ENCODE data around the gene ZBTB9.

ZBTB9 gene

DNA sequence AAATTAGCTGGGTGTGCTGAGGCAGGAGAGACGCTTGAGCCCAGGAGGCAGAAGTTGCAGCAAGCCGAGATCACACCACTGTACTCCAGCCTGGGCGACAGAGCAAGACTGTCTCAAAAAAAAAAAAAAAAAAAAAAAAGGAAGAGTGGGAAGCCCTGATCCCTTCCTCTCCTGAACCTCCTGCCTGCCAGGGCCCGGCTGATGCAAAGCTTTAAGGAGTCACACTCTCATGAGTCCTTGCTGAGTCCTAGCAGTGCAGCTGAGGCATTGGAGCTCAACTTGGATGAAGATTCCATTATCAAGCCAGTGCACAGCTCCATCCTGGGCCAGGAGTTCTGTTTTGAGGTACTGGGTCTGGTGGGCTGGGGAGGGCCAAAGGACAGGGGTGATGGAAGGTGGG lies 19.4 kb upstream of the ZBTB9 start:
- DNase-seq = no peak

DNA sequence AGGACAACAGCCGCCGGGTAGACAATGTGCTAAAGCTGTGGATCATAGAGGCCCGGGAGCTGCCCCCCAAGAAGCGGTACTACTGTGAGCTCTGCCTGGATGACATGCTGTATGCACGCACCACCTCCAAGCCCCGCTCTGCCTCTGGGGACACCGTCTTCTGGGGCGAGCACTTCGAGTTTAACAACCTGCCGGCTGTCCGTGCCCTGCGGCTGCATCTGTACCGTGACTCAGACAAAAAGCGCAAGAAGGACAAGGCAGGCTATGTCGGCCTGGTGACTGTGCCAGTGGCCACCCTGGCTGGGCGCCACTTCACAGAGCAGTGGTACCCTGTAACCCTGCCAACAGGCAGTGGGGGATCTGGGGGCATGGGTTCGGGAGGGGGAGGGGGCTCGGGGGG lies 16.7 kb upstream of the ZBTB9 start:
- DNase-seq = no peak

DNA sequence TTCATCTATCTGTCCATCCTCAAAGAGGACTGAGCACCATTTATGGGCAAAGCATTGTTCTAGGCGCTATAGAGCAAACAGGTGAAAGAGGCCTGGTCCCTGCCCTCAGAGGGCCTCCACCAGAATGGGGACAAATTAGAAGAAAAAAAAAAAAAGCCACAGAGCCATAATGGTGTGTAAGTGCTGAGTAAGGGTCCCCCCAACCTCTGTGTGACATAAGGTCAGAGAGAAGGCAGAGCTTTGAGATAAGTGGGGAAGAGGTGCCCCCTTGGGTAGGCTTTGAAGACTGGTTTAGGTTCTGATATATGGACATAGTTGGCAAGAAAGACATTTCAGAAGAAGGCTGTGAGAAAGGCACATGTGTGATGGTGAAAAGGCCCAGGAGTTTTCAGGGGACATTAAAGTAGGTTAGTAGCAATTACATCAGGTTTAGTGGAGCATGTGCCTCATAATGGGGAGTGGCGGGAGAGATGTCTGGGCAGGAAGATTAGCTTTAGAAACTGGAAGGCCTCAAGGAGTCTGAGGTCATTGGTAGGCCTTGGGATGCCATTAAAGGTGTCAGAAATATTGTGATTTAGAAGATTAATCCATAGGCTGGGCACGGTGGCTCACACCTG lies 15.3 kb upstream of the ZBTB9 start:
- DNase-seq = no peak

DNA sequence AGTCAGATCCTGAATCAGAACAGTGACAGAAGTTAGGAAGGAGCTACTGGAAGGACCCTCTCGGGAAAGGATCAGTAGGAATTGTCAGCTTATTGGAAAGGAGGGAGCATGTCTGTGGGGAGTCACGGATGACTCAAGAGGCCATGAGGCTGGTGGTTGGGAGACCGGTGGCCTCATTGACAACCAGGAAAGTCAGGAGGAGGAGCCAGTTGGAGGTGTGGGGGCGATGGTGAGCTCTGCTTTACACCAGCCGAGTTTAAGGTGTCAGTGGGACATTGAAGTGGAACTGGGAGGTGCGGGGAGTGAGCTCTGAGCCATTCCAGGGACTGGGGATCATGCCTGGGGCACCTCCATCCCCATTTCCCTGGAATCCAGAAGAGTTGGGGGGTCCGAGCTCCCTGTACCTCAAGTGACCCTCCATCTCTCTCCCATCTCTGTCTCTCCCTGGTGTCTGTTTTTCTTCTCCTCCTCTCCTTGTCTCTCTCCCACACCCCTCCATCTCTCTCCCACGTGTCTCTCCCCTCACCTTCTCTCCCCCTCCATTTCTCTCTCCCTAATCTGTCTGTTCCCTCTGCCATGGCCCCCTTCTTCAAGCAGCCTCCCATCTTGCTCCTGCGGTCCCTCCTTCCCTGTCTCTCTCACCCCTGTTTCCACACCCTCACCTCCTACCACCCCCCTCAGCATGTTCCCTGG lies 14.3 kb upstream of the ZBTB9 start:
- DNase-seq = no peak

DNA sequence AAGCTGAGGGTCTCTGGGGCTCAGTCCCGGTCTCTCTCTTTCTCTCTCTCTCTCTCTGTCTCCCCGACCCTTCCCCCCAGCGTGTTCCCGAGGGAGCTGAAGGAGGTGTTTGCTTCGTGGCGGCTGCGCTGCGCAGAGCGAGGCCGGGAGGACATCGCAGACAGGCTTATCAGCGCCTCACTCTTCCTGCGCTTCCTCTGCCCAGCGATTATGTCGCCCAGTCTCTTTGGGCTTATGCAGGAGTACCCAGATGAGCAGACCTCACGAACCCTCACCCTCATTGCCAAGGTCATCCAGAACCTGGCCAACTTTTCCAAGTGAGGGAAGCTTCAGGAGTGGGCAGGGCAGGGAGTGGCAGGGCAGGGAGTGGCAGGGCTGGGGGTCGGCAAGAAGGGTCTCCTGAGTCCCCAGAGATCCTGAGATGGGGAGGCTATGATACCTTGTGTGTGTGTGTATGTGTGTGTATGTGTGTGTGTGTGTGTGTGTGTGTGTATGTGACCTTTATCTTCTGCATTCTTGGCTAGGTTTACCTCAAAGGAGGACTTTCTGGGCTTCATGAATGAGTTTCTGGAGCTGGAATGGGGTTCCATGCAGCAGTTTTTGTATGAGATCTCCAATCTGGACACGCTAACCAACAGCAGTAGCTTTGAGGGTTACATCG lies 13.6 kb upstream of the ZBTB9 start:
- no peak for DNase-seq

DNA sequence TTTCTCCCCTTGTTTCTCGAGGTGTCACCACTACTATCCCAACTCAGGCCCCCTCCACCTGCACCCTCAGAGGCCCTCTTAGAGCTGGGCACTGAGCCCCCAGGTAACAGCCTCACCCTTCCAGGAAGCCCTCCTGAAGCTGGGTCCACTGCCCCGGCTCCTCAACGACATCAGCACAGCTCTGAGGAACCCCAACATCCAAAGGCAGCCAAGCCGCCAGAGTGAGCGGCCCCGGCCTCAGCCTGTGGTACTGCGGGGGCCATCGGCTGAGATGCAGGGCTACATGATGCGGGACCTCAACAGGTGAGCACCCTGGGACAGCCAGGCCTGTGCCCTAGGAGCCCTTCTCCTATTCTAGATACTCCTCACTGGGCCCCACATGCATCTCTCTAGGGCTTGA lies 12.9 kb upstream of the ZBTB9 start:
- DNase-seq = no peak

DNA sequence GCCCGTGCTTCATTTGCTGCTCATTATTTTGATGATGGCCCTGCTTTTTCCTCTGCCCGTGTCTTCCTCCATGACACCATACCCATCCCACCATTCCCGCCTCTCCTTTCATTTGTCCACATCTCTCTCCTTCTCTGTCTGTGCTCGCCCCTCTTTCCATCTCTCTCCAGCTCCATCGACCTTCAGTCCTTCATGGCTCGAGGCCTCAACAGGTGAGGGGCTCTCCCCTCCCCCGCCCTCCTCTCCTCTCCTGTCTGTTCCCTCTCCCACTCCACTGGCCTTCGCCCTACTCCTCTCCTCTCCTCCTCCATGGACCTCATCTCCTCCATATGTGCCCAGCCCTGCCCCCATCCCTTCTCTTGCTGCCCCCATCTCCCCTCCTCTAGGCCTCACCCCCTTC lies 12.1 kb upstream of the ZBTB9 start:
- DNase-seq = no peak

DNA sequence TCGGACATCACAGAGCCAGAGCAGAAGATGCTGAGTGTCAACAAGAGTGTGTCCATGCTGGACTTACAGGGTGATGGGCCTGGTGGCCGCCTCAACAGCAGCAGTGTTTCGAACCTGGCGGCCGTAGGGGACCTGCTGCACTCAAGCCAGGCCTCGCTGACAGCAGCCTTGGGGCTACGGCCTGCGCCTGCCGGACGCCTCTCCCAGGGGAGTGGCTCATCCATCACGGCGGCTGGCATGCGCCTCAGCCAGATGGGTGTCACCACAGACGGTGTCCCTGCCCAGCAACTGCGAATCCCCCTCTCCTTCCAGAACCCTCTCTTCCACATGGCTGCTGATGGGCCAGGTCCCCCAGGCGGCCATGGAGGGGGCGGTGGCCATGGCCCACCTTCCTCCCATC lies 11.4 kb upstream of the ZBTB9 start:
- DNase-seq = no peak

DNA sequence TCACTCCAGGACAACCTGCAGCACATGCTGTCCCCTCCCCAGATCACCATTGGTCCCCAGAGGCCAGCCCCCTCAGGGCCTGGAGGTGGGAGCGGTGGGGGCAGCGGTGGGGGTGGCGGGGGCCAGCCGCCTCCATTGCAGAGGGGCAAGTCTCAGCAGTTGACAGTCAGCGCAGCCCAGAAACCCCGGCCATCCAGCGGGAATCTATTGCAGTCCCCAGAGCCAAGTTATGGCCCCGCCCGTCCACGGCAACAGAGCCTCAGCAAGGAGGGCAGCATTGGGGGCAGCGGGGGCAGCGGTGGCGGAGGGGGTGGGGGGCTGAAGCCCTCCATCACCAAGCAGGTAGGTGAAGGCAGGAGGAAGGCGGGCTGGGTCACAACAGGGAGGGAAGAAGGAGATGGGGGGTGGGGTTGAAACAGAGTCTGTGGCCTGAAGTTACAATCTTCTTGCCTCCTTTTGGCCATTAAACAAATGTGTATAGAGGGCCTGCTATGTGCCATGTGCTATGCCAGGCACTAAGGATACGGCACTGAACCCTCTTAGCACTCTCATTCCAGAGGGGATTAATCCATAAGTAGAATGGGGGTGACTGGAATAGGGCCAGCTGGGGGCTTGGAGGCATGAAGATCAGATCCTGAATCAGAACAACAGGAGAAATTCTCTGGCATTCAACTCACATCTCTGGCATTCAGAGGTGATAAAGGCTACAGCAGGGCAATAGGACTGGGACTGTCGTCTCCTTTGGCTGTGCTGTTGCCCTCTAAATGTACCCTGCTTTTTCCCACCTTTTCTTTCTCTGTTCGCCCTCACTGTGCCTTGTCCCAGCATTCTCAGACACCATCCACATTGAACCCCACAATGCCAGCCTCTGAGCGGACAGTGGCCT lies 10.5 kb upstream of the ZBTB9 start:
- DNase-seq = no peak

DNA sequence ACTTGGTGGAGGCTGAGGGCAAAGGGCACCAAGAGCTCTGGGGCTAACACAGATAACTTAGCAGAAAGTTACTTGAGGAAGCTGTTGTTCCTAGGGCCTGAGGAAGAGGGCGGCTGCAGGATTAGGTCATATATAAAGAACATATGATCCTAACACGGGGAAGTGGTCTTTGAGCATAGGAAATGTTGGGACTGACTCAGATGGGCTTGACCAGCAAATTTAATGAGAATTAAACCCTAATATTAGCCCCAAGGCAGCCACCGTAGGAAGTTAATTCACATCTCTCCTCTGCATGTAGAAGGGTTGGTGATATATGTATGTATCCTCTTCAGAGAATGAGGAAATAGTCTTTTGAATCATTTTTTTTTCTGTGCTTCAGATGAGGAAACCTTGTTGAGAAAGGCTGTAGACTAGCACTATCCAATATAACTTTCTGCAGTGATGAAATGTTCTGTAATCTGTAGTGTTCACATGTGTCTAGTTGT lies 9.2 kb upstream of the ZBTB9 start:
- DNase-seq = no peak

DNA sequence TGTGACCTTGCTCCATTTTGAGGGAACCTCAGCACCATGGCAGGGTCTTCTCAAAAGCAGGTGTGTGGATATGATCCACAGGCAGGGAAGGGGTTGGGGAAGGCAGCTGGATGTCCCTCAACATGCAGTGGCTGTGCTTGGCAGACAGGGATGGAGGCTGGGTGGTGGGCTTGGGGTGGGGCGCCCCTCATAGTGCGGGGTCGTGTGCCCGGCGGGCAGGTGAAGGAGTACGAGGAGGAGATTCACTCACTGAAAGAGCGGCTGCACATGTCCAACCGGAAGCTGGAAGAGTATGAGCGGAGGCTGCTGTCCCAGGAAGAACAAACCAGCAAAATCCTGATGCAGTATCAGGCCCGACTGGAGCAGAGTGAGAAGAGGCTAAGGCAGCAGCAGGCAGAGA lies 8.0 kb upstream of the ZBTB9 start:
- no peak for DNase-seq

DNA sequence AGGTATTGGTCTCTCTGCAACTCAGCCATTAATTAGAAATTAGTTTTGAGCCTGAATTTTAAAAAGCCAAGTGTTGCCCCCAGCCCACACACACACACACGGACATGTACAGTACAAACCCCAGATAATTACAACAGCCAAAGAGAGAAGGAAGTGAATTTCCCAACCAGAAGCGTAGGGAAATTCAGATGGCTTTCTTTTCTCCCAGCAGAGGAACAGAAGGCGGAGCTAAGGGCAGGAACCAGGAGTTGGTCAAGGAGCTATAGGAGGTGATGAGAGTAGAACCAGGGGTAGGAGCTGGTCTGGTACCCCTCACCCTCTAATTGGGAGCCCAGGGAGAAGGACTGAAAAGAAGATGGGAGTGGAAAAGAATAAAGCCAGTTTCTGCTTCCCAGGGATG lies 3.9 kb upstream of the ZBTB9 start:
- DNase-seq = no peak

DNA sequence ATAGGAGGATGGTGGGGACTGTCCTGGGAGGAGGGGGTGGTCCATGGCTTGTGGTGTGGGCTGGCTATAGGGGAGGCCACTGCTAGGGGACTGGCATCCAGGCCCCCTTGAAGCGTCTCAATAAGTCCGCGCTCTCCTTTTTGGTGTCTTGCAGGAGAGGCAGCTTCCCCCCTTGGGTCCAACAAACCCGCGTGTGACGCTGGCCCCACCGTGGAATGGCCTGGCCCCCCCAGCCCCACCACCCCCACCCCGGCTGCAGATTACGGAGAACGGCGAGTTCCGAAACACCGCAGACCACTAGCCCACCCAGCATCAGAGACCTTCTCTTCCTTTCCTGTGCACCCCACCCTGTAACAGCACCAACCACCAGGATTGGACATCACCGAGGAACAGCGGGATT lies 2.8 kb upstream of the ZBTB9 start:
- no peak for DNase-seq

DNA sequence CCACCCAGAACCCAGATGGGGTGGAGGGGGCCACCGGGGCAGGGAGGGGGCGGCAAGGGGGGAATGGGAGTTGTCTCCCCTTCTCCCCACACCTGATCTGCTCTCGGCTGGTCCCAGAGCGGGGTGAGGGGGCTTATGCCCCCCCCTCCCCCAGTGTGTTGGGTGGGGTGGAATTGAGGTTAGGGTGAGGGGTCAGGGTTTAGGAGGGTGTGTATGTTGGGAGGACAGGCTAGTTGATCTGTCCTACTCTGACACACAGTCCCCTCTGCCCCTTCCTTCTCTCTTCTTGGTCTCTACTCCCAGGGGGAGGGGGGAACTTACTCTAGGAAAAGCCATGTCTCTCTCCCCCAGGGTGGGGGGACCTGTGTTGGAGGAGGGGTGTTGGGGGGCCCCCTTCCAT lies 1.9 kb upstream of the ZBTB9 start:
- DNase-seq = no peak

DNA sequence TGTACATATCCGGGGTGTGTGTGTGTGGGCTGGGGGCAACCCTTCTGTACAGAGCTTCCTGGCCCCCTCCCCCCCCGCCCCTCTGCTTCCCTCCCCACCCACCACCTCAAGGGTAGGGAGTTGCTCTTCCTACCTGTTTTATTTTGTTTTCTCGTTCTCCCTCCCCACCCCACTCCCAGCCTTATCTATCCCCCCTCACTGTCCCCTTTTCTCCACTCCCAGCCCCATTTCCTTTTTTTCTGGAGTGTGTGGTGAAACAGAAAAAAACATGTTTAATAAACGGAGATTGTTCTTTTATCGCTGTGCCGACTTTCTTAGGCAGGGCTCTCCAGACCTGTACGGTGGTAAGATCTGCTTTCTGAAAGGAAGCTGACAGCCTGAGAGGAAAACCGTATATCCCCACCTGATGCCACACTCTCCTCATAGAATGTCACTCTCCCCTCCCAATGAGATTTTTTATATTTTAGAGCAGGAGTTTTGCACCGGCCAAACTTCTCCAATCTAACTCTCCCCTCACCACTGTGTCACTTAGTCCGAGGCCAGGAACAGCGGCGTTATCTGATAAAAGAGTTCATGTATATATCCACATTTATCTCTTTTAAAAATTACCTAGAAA lies 875 bp upstream of the ZBTB9 start:
- DNase-seq = no peak

DNA sequence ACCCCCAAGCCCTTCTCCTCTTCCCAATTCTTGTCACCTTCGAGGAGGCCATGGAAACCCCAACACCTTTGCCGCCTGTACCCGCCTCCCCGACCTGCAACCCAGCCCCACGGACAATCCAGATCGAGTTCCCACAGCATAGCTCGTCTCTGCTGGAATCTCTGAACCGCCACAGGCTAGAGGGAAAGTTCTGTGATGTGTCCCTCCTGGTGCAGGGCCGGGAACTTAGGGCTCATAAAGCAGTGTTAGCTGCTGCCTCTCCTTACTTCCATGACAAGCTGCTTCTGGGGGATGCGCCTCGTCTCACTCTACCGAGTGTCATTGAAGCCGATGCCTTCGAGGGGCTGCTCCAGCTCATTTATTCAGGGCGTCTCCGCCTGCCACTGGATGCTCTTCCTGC lies 675 bp downstream of the ZBTB9 start:
- no peak for DNase-seq

DNA sequence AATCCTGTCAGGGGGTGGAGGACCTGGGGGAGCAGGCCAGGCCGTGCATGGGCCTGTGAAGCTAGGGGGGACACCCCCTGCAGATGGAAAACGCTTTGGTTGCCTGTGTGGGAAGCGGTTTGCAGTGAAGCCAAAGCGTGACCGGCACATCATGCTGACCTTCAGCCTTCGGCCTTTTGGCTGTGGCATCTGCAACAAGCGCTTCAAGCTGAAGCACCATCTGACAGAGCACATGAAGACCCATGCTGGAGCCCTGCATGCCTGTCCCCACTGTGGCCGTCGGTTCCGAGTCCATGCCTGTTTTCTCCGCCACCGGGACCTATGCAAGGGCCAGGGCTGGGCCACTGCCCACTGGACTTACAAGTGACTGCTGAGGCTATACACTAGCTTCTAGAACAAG lies 1.8 kb downstream of the ZBTB9 start:
- DNase-seq = no peak

DNA sequence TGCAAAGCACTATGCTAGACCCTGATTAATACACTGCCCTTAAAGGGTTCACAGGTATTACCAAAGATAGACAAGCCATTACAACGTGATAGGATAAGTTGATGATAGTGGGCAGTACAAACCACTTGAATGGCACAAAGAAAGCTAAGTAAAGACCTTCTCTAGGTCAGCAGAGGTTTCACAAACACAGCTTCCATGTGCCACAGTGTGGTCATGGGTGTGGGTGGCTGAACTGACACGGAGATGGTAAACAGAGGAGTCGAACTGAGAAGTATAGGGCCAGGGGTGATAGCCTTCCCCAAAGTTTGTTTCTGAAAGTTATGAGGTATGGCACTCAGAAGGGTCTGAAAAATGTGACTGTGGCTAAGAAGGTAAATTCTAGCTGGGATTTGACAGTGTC lies 4.3 kb downstream of the ZBTB9 start:
- no peak for DNase-seq

DNA sequence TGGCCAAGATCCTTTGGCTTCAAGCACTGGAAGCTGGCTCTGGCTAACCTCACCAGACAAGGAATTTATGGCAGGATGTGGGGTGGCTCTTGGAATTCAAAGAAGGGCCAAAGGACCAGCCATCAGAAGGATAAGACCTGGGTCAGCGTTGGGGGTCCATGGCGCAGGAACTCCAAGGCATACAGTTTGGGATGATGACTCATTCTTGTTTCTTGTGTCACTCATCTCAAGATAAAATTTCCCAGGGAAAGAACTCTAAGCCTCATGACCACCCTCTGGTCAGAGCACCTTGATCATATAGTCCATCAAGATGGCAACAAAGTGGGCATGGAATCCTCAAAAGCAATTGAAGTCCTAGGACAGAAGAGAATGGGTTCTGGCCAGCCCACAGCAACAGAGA lies 4.8 kb downstream of the ZBTB9 start:
- DNase-seq = no peak

DNA sequence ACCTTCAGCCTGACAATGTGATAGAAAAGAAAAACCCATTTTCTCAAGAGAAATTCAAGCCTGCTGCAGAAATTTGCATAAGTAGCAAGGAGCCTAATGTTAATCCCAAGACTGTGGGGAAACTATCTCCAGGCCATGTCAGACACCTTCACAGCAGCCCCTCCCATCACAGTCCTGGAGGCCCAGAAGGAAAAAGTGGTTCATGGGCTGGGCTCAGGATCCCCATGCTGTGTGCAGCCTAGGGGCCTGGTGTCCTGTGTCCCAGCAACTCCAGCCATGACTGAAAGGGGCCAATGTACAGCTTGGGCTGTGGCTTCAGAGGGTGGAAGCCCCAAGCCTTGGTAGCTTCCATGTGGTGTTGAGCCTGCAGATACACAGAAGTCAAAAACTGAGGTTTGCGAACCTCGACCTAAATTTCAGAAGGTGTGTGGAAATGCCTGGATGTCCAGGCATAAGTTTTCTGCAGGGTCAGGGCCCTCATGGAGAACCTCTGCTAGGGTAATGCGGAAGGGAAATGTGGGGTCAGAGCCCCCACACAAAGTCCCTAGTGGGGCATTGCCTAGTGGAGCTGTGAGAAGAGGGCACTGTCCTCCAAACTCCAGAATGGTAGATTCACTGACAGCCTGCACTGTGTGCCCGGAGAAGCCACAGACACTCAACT lies 11.8 kb downstream of the ZBTB9 start:
- DNase-seq = no peak

DNA sequence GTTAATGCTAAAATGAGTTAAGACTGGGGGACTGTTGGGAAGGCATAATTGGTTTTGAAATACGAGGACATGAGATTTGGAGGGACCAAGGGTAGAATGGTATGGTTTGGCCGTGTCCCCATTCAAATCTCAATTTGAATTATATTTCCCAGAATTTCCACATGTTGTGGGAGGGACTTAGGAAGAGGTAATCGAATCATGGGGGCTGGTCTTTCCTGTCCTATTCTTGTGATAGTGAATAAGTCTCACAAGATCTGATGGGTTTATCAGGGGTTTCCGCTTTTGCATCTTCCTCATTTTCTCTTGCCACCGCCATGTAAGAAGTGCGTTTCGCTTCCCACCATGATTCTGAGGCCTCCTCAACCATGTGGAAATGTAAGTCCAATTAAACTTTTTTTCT lies 12.7 kb downstream of the ZBTB9 start:
- DNase-seq = no peak

DNA sequence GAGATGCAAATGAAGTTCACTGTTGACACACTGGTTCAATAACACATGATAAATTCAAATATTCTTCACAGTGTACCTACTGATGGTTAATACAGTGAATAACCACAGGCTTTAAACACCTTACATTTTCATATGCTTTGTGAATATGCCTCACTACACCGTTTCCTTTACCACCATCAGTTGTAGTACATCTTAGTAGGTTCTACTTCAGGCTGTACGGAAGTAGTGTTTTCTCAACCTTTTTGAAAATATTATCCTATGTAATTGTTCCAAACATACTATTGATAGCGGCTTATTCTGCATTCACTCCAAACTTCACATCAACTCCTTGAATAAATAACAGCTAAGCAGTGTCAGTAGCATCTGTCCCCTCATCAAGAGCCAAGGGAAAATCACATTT lies 15.3 kb downstream of the ZBTB9 start:
- DNase-seq = no peak

DNA sequence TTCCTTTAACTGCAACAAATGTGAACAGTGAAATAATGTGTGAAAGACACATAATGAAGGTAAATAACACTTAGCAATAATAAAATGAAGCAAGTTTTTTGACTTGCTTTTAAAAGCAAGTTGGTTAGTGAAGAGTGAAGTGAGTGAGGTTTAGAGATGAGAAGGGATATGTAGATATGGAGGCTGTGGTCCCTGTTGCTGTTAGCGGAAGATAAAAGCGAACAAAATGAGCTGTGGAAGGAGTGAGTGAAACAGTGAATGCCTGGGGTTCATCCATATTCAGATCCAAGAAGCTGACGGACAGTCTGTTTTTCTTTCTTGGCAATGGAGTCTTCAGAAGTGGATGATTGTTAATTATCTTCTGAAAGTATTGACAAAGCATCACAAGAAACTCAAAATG lies 23.5 kb downstream of the ZBTB9 start:
- no peak for DNase-seq

Measured in NCI-H748 treated with DMSO at 0.1 percent for 48 hours (cell line).